Fibroblast of the conjunctiva (primary cell): ENCODE measurements around the gene LEKR1.

Experiments
- DNase-seq: peaks from one replicate; pipeline ENCODE4 v3.0.0-alpha.2; 2010; ENCODE audit warnings: low read depth

The LEKR1 gene

DNA sequence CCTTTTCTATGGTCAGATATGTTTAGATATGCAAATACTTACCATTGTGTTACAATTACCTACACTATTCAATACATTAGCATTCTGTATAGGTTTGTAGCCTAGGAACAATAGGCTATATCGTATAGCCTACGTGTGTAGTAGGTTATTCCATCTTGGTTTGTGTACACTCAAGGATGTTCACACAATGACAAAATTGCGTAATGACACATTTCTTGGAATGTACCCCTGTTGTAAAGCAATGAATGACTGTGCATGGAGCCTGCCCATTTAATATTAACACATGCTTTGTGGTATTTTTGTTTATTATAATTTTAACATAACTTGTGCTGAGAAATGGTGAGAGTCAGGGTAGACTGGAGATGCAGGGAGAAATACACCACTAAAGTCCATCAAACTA is 154.9 kb downstream of the LEKR1 start:
- DNase-seq = no peak

DNA sequence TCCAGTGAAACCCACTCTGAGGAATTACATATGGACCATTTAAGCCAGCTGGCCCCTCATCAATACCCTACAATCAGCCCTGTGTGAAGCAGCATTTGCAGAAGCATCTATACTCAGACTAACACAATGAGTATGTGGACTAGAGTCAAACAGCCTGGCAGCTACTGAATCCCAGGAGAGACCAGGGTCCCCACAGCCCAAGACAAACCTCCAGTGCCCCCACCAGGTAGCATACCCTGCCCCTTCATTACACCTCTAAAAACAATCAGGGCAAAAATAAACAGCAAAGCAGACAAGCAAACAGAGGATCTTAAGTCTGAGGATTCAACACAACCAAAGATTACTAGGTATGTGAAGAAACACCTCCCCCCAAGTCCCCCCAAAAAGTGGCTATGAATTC is 157.4 kb downstream of the LEKR1 start:
- no peak for DNase-seq

DNA sequence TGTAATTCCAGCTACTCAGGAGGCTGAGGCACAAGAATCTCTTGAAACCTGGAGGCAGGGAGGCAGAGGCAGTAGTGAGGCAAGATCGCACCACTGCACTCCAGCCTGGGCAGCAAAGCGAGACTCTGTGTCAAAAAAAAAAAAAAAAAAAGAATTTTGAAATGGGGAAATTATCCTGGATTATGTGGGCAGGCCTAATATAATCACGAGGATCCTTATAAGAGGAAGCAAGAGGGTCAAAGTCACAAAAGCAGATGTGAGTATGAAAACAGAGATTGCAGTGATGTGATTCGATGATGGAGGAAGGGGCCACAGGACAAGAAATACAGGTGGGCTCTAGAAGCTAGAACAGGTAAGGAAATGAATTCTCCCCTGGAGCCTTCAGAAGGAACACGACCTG is 159.6 kb downstream of the LEKR1 start:
- DNase-seq = no peak

DNA sequence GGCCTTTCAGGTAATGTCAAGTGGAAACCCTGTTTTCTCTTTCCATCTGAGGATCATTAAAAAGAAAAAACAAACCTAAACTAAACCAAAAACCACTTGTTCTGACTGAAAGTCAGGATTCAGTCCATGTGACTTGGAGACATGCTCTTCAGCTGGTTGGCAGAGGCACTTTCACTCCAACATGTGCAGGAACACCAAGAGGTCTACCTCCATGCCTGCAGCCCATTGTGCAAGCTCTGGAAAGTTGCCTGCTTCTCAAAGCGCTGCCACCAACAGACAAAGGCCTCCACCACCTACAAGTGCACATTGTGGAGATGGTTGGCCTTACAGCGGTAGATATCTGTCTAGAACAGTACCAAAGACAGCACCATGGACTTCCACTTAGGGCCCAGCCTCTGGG is 161.8 kb downstream of the LEKR1 start:
- no peak for DNase-seq

DNA sequence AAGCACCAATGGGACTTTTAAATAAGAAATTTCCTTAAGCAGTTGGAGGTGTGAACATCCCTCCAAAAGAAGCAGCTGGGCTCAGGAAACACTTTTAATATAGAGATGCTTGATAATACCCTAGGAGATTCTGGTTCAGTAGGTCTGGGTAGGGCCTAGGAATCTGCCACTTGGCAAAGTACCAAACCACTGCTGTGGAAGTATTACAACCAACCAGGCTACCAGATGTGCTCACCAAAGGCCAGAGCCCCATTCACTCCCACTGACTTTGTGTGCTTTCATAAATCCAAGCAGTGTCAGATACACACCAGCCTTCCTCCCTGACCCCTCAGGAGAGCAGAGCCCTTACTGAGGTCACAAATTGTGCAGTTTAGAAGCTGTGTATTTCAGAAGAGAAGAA is 171.2 kb downstream of the LEKR1 start:
- no peak for DNase-seq

DNA sequence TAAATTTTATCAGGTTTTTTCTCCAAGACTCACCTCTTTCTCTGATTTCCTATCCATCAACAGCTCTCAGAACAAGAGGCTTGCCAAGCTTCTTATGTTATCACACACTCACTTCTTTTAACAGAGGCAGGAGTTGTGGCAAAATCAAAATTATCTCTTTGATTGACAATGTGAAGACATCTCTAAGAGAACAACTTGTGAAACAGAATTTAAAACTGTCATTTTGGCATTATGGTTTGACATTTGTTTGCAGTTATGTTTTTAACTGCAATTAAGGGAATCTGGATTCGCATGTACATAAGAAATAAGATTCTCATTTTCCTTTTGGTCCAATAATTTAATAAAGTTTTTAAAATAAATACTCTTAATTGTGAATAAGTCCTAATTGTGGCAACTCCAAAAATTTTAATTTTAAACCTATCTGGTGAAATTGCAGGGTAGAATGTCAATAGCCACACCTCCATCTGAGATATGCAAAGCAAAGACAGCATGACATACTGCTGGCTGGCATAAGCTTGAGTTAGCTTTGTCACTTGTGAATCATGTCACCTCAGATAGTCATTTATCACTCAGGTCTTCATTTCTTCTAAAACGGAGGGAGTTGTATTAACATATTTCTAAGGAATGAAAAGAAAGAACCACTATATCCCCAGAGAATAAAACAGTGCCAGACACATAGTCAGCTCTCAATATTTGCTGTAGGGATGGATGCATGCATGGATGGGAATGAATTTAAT is 175.2 kb downstream of the LEKR1 start:
- no peak for DNase-seq

DNA sequence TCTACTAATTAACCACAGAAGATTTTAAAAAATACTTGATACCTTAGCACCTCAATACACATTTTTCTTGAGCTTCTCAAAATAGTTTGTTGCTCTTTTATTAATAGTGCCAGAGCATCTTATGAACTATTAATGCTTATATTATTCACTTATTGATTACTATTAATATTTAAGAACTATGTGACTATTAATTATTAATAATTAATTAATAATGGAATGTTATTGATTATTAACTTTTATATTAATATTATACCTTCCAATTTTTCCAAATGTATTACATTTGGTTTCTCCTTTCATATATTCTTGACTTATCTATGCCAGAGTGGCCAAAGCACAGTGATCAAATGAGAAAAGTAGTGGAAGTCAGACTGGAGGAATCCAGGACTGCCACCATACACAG is 195.5 kb downstream of the LEKR1 start:
- no peak for DNase-seq

DNA sequence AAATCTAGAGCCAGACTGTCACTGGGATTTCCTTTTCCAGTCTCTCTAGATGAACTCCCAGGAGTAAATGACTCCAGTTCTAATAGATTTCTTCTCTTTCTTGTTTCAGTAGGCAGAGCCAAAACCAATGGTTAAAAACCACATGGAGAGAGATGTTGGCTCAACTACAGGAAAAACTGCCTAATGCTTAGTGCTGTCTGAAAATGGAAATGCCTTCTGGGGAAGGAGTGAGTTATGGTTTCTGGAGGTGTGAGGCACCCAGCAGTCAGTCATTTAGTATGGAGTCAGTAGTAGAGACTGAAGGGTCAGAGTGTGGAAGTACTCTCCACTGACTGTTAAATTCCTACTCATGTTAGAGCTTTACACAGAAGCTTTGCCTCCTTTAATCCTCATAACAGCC is 197.1 kb downstream of the LEKR1 start:
- DNase-seq = no peak

DNA sequence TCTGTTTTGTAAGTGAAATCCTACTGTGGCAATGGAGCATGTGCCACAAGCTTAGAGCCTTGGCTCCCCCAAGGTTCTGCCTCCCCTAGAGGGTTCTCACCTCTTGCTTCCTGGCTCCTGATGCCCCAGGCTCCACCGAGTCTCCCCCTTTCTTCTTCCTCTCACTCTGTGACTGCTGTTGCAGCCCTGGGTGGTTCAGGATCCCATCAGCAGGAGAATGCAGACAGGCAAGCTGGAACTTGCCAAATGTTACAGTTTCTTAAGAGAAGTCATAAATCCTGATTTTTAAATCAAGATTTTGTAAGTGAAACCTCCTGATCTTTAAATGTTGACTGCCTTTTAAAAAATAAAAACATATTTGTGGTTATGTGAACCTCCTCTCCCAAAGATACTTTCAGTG is 199.9 kb downstream of the LEKR1 start:
- DNase-seq = no peak

DNA sequence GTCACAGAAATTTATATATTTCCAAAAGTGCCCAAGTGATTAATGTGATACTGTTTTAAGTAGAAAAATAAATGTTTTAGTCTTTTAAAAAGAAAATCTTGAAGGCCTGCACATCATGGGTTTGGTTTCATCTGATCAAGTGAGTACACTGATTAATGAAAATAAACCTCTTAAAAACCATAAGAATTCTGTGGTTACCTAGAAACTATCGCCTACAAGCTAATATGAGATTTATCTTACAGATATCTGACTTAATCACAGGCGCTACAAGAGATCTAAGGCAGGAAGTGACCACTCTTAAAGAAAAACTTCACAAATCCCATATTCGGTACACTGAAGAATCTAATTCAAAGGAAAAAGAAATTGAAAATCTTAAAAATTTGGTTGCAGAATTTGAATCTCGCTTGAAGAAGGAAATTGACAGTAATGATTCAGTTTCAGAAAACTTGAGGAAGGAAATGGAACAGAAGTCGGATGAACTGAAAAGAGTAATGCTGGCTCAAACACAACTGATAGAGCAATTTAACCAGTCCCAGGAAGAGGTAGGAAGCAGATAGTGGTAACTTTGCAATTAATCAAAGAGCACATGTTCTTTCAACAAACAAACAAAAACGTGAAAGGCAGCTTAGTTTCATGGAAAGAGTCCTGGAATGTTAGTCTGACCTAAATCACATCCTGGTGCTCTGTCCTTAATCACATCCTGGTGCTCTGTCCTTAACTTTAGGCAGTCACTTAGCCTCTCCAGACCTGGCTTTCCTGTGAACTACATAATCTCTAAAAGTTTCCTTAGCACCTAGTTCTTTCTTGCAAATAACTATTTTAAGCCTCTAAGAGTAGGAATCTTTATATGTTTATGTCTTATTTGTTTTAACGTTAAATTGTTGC is 201.9 kb downstream of the LEKR1 start:
- DNase-seq = no peak

DNA sequence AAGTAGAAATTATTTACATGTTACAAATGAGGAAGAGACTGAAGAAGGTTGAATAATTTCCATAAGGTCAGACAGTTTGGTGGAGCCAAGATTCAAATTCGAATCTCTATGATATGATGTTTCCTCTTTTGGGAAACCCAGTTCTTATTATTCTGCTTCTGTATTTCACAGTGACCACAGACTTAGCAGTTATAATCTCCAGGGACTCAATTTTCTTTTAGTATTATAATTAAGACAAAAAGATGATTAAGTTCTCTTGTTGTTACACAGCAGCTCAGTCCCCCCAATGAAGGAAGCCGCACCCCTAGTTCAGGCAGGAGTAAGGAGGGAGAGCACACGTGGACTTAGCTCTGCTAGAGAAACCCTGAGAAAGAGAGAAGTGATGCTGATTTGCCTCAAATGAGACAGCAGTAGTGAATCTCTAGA is 203.2 kb downstream of the LEKR1 start:
- no peak for DNase-seq

DNA sequence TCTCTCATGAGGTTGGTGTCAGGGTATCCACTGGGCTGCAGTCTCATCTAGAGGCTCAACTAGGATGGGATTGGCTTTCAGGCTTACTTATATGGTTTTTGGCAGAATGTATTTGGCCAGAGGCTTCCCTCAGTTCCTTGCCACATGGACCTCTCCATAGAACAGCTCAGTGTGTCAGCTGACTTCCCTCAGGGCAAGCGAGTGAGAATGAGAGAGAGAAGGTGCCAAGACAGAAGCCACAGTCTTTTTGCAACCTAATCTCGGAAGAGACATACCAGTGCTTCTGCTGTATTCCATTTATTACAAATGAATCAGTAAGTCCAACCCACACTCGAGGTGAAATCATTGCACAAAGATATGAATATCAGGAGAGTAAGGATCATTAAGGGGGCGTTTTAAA is 204.6 kb downstream of the LEKR1 start:
- DNase-seq = no peak

DNA sequence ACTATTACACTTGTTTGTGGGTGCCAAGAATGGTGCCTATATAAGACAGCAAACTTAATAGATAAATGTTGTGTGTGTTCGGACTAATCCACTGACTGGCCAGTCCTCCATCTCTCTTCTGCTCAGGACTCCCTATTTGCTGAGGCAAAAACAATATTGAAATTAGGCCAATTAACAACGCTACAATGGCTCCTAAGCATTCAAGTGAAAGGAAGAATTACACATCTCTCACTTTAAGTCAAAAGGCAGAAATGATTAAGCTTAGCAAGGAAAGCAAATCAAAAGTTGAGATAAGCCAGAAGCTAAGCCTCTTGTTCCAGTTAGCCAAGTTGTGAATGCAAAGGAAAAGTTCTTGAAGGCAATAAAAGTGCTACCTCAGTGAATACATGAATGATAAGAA is 206.8 kb downstream of the LEKR1 start:
- no peak for DNase-seq

DNA sequence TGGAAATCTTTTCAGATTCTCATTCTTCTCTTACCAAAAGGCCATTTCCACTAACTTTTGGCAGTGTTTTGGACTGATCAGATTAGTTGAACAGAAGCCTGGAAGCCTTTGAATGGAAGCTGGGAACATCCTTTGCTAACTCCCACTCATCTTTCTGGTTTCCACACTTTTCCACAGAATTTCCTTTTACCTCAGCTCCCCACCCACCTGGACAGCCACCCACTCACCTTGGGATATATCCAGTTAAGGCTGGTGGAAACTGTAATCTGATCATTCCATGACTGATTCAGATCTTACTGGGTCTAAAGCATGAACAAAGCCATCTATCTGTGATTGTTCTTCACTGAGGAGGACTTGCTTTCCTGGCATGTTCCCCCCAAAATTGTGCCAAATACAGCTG is 214.3 kb downstream of the LEKR1 start:
- no peak for DNase-seq

DNA sequence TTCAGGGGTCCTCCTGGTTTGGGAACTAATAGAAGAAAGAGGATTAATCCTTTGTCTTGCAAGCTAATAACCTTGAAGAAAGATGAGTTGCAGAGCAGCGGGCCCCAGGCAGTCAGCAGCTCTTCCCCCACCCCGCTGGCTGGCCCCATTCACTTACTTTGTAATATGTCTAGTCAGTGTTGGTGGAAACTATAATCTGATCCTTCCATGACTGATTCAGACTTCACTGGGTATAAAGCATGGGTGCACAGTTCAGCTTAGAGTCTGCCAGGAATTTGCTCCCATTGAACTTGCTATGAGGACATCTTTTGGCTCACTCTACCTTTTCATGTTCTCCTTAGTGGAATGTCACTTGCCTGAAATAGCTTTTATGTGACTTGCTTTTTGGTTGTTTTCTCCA is 216.1 kb downstream of the LEKR1 start:
- DNase-seq = no peak

DNA sequence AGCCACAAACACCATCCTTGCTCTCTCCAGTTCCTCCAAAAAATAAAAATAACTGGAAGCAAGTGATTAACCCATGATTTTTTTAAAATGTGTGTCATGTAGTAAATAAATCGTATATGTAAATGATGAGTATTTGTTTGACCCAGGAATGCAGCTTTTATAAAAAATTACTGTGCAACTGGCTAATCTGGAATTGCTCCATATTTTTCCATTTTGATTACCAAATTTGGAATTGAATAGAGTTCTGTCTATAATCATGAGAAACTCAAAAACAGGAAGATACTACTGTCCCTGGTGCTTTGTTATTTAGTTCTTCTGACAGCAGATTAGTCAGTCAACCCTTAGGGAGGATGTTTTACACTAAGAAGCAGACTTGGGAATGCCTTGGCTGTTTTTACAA is 217.6 kb downstream of the LEKR1 start:
- no peak for DNase-seq

DNA sequence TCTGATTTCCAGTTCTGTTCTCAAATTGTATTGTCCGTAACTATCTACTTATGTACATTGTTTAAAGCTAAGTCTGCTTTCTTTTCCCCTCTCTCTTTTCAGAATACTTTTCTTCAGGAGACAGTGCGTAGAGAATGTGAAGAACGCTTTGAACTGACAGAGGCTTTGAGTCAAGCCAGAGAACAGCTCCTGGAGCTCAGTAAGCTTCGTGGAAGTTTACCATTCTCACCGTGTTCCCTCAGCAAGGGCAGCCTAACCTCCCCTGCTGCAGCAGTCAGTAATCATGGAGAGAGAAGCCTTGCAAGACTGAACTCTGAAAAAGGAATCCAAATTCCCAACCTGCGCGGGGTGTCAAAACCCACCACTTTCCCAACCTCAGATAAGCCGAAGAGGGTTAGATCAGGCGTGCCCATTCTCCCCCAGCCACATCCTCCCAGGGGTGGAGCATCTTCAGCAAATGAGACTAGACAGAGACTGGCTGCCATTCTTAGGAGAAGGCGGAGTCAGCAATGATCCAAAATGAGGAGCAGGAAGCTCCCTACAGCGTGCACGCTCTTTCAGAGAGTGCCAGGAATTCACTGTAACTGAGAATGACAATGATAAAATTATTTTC is 219.2 kb downstream of the LEKR1 start:
- DNase-seq = no peak

DNA sequence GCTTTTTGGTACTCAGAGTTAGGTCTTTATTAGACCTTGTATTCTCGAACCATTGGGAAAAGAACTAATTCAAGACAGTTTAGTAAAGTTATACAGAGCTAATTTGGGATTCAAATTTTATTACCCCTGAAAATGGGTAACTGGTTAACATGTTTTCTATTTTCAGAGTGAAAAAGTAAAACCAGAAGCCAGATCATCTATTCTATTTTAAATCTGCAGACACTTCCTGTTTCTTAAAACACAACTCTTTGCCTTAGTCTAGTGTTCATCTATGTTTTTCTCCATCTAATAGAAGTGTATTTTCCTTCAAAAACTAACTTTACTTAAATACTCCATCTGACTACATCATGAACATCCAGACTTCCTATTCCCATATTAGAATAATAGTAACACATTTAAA is 220.4 kb downstream of the LEKR1 start:
- no peak for DNase-seq

DNA sequence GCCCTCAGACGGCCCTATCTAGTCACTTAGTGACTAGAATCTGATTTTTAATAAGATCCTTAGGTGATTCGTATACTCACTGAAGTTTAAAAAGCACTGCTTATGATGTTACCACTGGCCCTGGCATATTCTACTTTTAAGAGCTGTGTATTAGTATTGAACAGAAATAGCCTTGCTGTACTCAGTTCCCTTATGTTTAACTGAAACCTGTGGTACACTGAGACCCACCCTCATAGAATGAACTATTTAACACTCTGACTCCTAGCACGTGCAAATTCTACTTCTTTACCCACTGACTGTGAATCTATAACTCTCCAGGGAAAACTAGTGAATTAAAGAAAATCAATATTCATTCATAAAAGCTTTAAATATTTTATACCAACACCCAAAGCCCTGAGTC is 224.9 kb downstream of the LEKR1 start:
- no peak for DNase-seq

DNA sequence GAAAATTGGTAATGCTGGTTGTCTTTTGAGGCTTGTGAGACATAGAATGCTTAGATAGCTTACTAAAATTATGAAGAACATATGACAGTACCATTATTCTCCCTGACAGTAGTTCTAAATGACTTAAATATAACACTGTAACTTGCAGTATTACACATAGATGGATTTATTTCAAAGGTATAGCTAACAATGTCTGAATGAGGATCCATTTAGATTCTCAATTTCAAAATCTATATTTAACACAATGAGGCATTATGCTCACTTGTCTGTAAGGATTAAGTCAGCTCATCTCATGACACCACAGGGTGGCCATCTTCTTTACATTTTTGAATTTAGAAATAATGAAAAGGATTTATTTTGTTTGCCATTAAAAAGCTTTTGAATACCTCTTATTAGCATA is 225.4 kb downstream of the LEKR1 start:
- no peak for DNase-seq

DNA sequence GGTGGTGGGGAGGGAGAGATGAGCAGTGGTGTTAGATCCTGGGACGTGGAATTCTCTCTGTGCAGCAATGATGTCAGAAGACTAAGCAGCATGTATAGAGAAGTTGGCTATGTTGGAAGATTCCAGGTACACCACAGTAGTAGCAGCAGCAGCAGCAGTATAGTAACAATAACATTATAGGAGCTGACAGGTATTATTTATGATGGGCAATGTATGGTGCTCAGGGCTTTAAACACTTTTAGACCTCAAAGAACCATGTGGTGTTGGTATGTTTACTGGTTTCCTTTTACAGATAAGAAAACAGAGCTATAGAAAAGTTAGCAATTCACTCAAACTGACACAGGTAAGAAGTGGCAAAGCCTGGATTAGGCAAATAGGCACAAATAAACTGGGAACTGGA is 229.9 kb downstream of the LEKR1 start:
- DNase-seq = no peak

DNA sequence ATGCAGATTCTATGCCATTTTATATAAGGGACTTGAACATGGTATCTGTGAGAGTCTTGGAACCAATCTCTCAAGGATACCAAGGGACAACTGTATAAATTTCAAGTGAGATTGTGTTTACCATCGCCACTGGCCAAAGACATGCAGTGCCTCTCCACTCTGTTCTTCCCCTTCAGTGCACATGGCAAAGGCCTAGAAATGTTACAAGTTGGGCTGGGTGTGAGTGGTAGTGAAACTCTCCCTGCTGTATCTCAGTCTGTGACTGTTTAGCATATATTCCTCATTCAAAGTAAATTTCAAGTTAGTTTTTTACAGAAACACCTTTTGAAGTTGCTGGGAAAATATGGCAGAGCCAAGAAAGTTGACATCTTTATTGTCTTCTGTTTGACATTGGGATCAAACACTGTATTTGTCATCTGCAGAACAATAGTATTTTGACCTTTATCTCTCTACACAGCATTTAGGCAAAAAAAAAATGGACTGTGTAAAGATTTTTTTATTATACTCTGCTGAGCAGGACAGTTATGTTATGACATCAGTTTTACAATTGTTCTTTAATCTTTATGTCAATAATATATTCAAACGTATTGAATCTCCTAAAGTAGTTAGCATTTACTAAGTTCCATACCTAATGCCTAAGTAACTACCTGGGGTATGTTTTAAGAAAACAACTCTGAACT is 232.4 kb downstream of the LEKR1 start:
- DNase-seq = no peak

DNA sequence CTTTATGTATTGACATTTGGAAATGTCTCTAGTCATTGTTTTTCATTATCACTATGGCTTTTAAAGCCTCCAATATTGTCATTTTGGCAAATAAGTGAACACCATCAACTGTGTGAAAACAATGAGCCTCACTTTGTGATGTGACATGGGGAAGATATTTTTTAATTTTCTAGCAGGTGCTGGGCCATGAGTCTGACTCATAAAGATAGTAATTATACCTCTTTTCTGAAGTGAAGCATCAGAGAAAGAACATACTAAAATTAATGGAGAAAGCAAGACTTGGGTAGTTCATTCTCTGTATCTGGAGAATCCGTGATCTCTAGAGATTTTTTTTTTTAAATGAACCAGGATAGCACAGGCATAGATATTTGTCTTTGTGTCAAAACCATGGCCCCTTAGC is 233.0 kb downstream of the LEKR1 start:
- DNase-seq = no peak
